ENCODE measurements around the gene WDFY1. TPM values are rescaled to one million over a fixed set of nuclear protein-coding genes. Genes with fewer than 3 reads are reported as not detected.

WDFY1 gene
- total and polyA plus RNA-seq, 5 donors from 2014 or later: 24.9 to 67.1 (median 26.2) TPM

DNA sequence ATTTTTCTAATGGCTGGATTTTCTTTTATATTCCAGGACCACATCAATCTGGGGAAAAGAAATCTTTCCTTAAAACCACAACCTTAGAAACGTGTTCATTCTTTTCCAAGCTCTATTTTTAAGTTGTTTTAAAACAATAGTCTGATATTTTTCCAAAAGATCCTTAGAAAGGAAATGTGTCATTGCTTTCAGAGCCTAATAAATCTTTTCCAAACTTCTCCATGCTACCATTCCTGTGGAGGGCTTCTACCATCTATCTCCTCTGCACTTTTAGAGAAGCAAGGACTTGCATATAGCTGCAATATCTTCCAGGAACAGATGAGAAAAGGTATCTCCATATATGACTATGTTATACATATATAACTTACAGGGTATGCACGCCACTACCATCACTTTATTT lies 21.2 kb downstream of the WDFY1 start:
- H3K27me3 ChIP-seq (ENCODE audit: control insufficient read depth, insufficient read depth, low read length): no peaks in the 10 kb centered on the region
- no peak for DNase-seq
- H3K36me3 ChIP-seq (ENCODE audit: control insufficient read depth, insufficient read depth, low read length): no peaks in the 10 kb centered on the region
- no peak overlapping the region for H3K27ac ChIP-seq (ENCODE audit: insufficient read depth, low read length, poor library complexity, severe bottlenecking)
- no peak for ATAC-seq (ENCODE audit: low read depth in 2 of 2)
- Mint-ChIP-seq H3K36me3 (peaks cover 12% of the 10 kb centered on the region), H3K27ac (no peak overlapping the region), H3K4me3 (no peak overlapping the region), H3K9me3 (peaks cover 0 to 7% (median 0%) of the 10 kb centered on the region in 7 donors), H3K27me3 (no peaks in the 10 kb centered on the region), H3K4me1 (peaks cover 6 to 34% (median 17%) of the 10 kb centered on the region in 4 donors)
- H3K4me1 ChIP-seq (ENCODE audit: control insufficient read depth, insufficient read depth, low read length, poor library complexity, severe bottlenecking): no peaks in the 10 kb centered on the region
- no peak overlapping the region for H3K4me3 ChIP-seq (ENCODE audit: low read depth, low read length)
- H3K9me3 ChIP-seq (ENCODE audit: control insufficient read depth in 2 of 2, low read length in 2 of 2): peaks cover 0 to 2% of the 10 kb centered on the region in 2 experiments

DNA sequence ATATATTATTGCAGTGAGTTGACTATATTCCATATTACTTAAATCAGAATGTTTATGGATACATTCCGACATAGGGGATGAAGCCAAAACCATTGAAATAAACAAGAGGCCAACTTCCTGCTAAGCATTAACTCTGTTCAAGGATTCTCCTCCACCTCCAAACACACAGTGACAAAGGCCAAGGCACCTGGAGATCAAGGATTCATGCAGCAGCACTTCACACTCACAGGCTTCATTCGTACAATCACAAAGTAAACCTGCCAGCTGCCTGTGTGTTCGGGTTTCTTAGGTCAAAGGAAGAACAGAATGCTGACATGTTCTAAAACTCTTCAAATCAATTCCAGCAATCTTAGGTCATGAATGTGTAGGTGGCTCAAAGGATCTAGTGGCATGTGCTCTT lies 22.8 kb downstream of the WDFY1 start:
- Mint-ChIP-seq H3K27ac (peak overlapping the region in 1 of 3 donors; percentile 82), H3K4me1 (peaks cover 6 to 26% (median 16%) of the 10 kb centered on the region in 4 donors)

DNA sequence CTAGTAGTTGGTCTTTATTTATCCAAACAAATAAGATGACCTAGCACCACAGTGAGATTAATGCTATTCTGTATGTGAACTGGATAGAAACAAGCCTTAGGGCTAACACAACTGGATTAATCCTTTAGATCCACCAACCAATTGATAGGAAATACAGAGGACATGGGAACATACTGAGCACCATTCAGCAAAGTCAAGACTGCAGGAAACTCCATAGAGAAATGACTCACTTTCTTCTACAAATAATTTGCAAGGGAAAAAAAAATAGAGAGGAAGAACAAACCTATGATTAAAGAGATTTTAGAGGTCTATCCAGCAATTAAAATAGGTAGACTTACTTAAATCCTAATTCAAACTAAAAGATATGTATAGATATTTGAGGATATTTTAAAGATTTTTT lies 23.9 kb downstream of the WDFY1 start:
- ATAC-seq (ENCODE audit: low read depth in 2 of 2) (no peak), DNase-seq (no peak)
- peaks cover 17% of the 10 kb centered on the region for H3K36me3 ChIP-seq (ENCODE audit: control insufficient read depth, insufficient read depth, low read length)
- H3K4me3 ChIP-seq (ENCODE audit: low read depth, low read length): no peak overlapping the region
- Mint-ChIP-seq H3K9me3 (no peaks in the 10 kb centered on the region), H3K4me3 (no peak overlapping the region), H3K27me3 (no peaks in the 10 kb centered on the region), H3K27ac (no peak overlapping the region), H3K4me1 (peaks cover 6 to 26% (median 17%) of the 10 kb centered on the region in 4 donors), H3K36me3 (peaks cover 15% of the 10 kb centered on the region)
- no peaks in the 10 kb centered on the region for H3K9me3 ChIP-seq (ENCODE audit: control insufficient read depth in 2 of 2, low read length in 2 of 2)
- no peak overlapping the region for H3K27ac ChIP-seq (ENCODE audit: insufficient read depth, low read length, poor library complexity, severe bottlenecking)
- no peaks in the 10 kb centered on the region for H3K4me1 ChIP-seq (ENCODE audit: control insufficient read depth, insufficient read depth, low read length, poor library complexity, severe bottlenecking)
- no peaks in the 10 kb centered on the region for H3K27me3 ChIP-seq (ENCODE audit: control insufficient read depth, insufficient read depth, low read length)

More for the DNA sequence above, 22.8 kb downstream of the WDFY1 start:
- no peak overlapping the region for H3K4me3 ChIP-seq (ENCODE audit: low read depth, low read length)
- Mint-ChIP-seq H3K9me3 (peaks cover 0 to 4% (median 0%) of the 10 kb centered on the region in 7 donors), H3K27me3 (no peaks in the 10 kb centered on the region), H3K4me3 (no peak overlapping the region), H3K36me3 (peaks cover 12% of the 10 kb centered on the region)
- no peaks in the 10 kb centered on the region for H3K27me3 ChIP-seq (ENCODE audit: control insufficient read depth, insufficient read depth, low read length)
- H3K4me1 ChIP-seq (ENCODE audit: control insufficient read depth, insufficient read depth, low read length, poor library complexity, severe bottlenecking): no peaks in the 10 kb centered on the region
- ATAC-seq (ENCODE audit: low read depth in 2 of 2): no peak
- no peak overlapping the region for H3K27ac ChIP-seq (ENCODE audit: insufficient read depth, low read length, poor library complexity, severe bottlenecking)
- DNase-seq: no peak
- H3K36me3 ChIP-seq (ENCODE audit: control insufficient read depth, insufficient read depth, low read length): peaks cover 7% of the 10 kb centered on the region
- peaks cover 0 to 2% of the 10 kb centered on the region in 2 experiments for H3K9me3 ChIP-seq (ENCODE audit: control insufficient read depth in 2 of 2, low read length in 2 of 2)

GRCh38 chr2:223920109-223920508 lies 25.0 kb downstream of the WDFY1 start:
- Mint-ChIP-seq H3K36me3 (peaks cover 21% of the 10 kb centered on the region), H3K27me3 (no peaks in the 10 kb centered on the region), H3K9me3 (no peaks in the 10 kb centered on the region), H3K27ac (no peak overlapping the region), H3K4me1 (peaks cover 5 to 23% (median 15%) of the 10 kb centered on the region in 4 donors), H3K4me3 (no peak overlapping the region)
- Histone ChIP-seq H3K36me3 (ENCODE audit: control insufficient read depth, insufficient read depth, low read length) (peaks cover 25% of the 10 kb centered on the region), H3K27me3 (ENCODE audit: control insufficient read depth, insufficient read depth, low read length) (no peaks in the 10 kb centered on the region), H3K27ac (ENCODE audit: insufficient read depth, low read length, poor library complexity, severe bottlenecking) (no peak overlapping the region), H3K4me1 (ENCODE audit: control insufficient read depth, insufficient read depth, low read length, poor library complexity, severe bottlenecking) (no peaks in the 10 kb centered on the region), H3K4me3 (ENCODE audit: low read depth, low read length) (no peak overlapping the region), H3K9me3 (ENCODE audit: control insufficient read depth in 2 of 2, low read length in 2 of 2) (no peaks in the 10 kb centered on the region)
- ATAC-seq (ENCODE audit: low read depth in 2 of 2): no peak
- no peak for DNase-seq

GRCh38 chr2:223918671-223919134 lies 26.4 kb downstream of the WDFY1 start:
- peak overlapping the region in 1 of 3 donors; percentile 20 for H3K27ac Mint-ChIP-seq
- DNase-seq (no peak), ATAC-seq (ENCODE audit: low read depth in 2 of 2) (no peak)
- peaks cover 23% of the 10 kb centered on the region for H3K36me3 Mint-ChIP-seq
- Histone ChIP-seq H3K4me3 (ENCODE audit: low read depth, low read length) (no peak overlapping the region), H3K9me3 (ENCODE audit: control insufficient read depth in 2 of 2, low read length in 2 of 2) (no peaks in the 10 kb centered on the region), H3K27me3 (ENCODE audit: control insufficient read depth, insufficient read depth, low read length) (no peaks in the 10 kb centered on the region), H3K4me1 (ENCODE audit: control insufficient read depth, insufficient read depth, low read length, poor library complexity, severe bottlenecking) (no peaks in the 10 kb centered on the region), H3K36me3 (ENCODE audit: control insufficient read depth, insufficient read depth, low read length) (peaks cover 25% of the 10 kb centered on the region), H3K27ac (ENCODE audit: insufficient read depth, low read length, poor library complexity, severe bottlenecking) (no peak overlapping the region)
- H3K4me1 Mint-ChIP-seq: peaks cover 5 to 25% (median 15%) of the 10 kb centered on the region in 4 donors
- H3K4me3 Mint-ChIP-seq: no peak overlapping the region
- H3K27me3 Mint-ChIP-seq: no peaks in the 10 kb centered on the region
- no peaks in the 10 kb centered on the region for H3K9me3 Mint-ChIP-seq

- peaks cover 4 to 23% (median 11%) of the 10 kb centered on the region in 4 donors for H3K4me1 Mint-ChIP-seq
- Histone ChIP-seq H3K4me1 (ENCODE audit: control insufficient read depth, insufficient read depth, low read length, poor library complexity, severe bottlenecking) (no peaks in the 10 kb centered on the region), H3K27me3 (ENCODE audit: control insufficient read depth, insufficient read depth, low read length) (no peaks in the 10 kb centered on the region), H3K36me3 (ENCODE audit: control insufficient read depth, insufficient read depth, low read length) (peaks cover 31% of the 10 kb centered on the region), H3K9me3 (ENCODE audit: control insufficient read depth in 2 of 2, low read length in 2 of 2) (no peaks in the 10 kb centered on the region), H3K4me3 (ENCODE audit: low read depth, low read length) (no peak overlapping the region), H3K27ac (ENCODE audit: insufficient read depth, low read length, poor library complexity, severe bottlenecking) (no peak overlapping the region)
- H3K4me3 Mint-ChIP-seq: no peak overlapping the region
- DNase-seq (no peak), ATAC-seq (ENCODE audit: low read depth in 2 of 2) (no peak)
- no peak overlapping the region for H3K27ac Mint-ChIP-seq
- no peaks in the 10 kb centered on the region for H3K9me3 Mint-ChIP-seq
- no peaks in the 10 kb centered on the region for H3K27me3 Mint-ChIP-seq
- peaks cover 19% of the 10 kb centered on the region for H3K36me3 Mint-ChIP-seq
Observed at GRCh38 chr2:223916181-223916920, 28.8 kb downstream of the WDFY1 start.

GRCh38 chr2:223915071-223915470 lies 30.1 kb downstream of the WDFY1 start:
- no peaks in the 10 kb centered on the region for H3K4me1 ChIP-seq (ENCODE audit: control insufficient read depth, insufficient read depth, low read length, poor library complexity, severe bottlenecking)
- no peak overlapping the region for H3K27ac ChIP-seq (ENCODE audit: insufficient read depth, low read length, poor library complexity, severe bottlenecking)
- peaks cover 28% of the 10 kb centered on the region for H3K36me3 Mint-ChIP-seq
- H3K4me3 Mint-ChIP-seq: no peak overlapping the region
- H3K27me3 Mint-ChIP-seq: no peaks in the 10 kb centered on the region
- no peaks in the 10 kb centered on the region for H3K9me3 ChIP-seq (ENCODE audit: control insufficient read depth in 2 of 2, low read length in 2 of 2)
- peaks cover 4 to 20% (median 14%) of the 10 kb centered on the region in 4 donors for H3K4me1 Mint-ChIP-seq
- DNase-seq (no peak), ATAC-seq (ENCODE audit: low read depth in 2 of 2) (no peak)
- H3K27ac Mint-ChIP-seq: no peak overlapping the region
- H3K36me3 ChIP-seq (ENCODE audit: control insufficient read depth, insufficient read depth, low read length): peaks cover 39% of the 10 kb centered on the region
- no peak overlapping the region for H3K4me3 ChIP-seq (ENCODE audit: low read depth, low read length)
- no peaks in the 10 kb centered on the region for H3K27me3 ChIP-seq (ENCODE audit: control insufficient read depth, insufficient read depth, low read length)
- no peaks in the 10 kb centered on the region for H3K9me3 Mint-ChIP-seq

DNA sequence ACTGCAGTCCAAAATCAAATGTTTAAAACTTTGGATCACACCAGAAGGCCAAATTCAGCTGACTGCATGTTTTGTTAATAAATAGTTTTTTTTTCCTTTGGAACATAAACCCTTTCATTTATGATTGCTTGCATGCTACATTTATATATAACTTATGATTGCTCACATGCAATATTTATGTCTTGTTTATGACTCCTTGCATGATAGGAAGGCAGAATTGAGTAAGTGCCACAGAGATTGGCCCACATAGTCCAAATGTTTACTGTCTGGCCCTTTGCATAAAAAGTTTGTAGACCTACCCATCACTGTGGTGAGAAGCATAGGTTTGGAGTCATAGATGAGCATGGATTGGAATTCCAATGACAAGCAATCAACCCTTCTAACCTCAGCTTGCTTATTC lies 30.8 kb downstream of the WDFY1 start:
- ATAC-seq (ENCODE audit: low read depth in 2 of 2): no peak
- Histone ChIP-seq H3K4me1 (ENCODE audit: control insufficient read depth, insufficient read depth, low read length, poor library complexity, severe bottlenecking) (no peaks in the 10 kb centered on the region), H3K27me3 (ENCODE audit: control insufficient read depth, insufficient read depth, low read length) (no peaks in the 10 kb centered on the region), H3K4me3 (ENCODE audit: low read depth, low read length) (no peak overlapping the region), H3K36me3 (ENCODE audit: control insufficient read depth, insufficient read depth, low read length) (peaks cover 39% of the 10 kb centered on the region), H3K9me3 (ENCODE audit: control insufficient read depth in 2 of 2, low read length in 2 of 2) (no peaks in the 10 kb centered on the region), H3K27ac (ENCODE audit: insufficient read depth, low read length, poor library complexity, severe bottlenecking) (no peak overlapping the region)
- no peaks in the 10 kb centered on the region for H3K9me3 Mint-ChIP-seq
- no peak for DNase-seq
- peaks cover 4 to 24% (median 13%) of the 10 kb centered on the region in 4 donors for H3K4me1 Mint-ChIP-seq
- H3K27ac Mint-ChIP-seq: no peak overlapping the region
- no peaks in the 10 kb centered on the region for H3K27me3 Mint-ChIP-seq
- H3K4me3 Mint-ChIP-seq: no peak overlapping the region
- H3K36me3 Mint-ChIP-seq: peaks cover 36% of the 10 kb centered on the region

Measured in CD4-positive, CD25-positive, alpha-beta regulatory T cell (primary cell).